ENCODE results near the gene GINS2. TPM values are rescaled to one million over a fixed set of nuclear protein-coding genes. Genes with fewer than 3 reads are reported as not detected.

The GINS2 gene
- total and polyA plus RNA-seq, 11 donors, result 0.15 to 4.2 (median 0.53) TPM; not detected in 1

- DNase-seq (no peak), ATAC-seq (peak in 1 of 4 donors; percentile 0)
- peaks cover 0 to 15% (median 0%) of the 10 kb centered on the region in 9 donors for H3K36me3 ChIP-seq
- whole genome bisulfite sequencing, 4 donors, result 89 to 93% (median 92%) methylated on average over 5 to 26 of the region's 26 CpGs
- H3K4me3 ChIP-seq, result no peak overlapping the region
- intact Hi-C loops (cut with DNase I), result no loop called here
- no peaks in the 10 kb centered on the region for H3K9me3 ChIP-seq
- H3K4me1 ChIP-seq, result peaks cover 0 to 66% (median 24%) of the 10 kb centered on the region in 12 donors
- H3K27me3 ChIP-seq, result no peaks in the 10 kb centered on the region
- H3K27ac ChIP-seq, result peak overlapping the region in 8 of 12 donors; percentile 17 to 77 (median 48)
- TF ChIP-seq POLR2A (IDR thresholded peaks at IDR 0.05), result no peak
- TF ChIP-seq, protein P1, sequence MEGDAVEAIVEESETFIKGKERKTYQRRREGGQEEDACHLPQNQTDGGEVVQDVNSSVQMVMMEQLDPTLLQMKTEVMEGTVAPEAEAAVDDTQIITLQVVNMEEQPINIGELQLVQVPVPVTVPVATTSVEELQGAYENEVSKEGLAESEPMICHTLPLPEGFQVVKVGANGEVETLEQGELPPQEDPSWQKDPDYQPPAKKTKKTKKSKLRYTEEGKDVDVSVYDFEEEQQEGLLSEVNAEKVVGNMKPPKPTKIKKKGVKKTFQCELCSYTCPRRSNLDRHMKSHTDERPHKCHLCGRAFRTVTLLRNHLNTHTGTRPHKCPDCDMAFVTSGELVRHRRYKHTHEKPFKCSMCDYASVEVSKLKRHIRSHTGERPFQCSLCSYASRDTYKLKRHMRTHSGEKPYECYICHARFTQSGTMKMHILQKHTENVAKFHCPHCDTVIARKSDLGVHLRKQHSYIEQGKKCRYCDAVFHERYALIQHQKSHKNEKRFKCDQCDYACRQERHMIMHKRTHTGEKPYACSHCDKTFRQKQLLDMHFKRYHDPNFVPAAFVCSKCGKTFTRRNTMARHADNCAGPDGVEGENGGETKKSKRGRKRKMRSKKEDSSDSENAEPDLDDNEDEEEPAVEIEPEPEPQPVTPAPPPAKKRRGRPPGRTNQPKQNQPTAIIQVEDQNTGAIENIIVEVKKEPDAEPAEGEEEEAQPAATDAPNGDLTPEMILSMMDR (IDR thresholded peaks at IDR 0.05), result no peak
Observed at GRCh38 chr16:85638695-85639409, 49.9 kb downstream of the GINS2 start.

- TF ChIP-seq, protein P1 (IDR thresholded peaks at IDR 0.05), result peak in 1 of 12 donors; percentile 23
- TF ChIP-seq POLR2A (IDR thresholded peaks at IDR 0.05), result no peak
- Histone ChIP-seq H3K4me3 (no peak overlapping the region), H3K27me3 (no peaks in the 10 kb centered on the region), H3K36me3 (peaks cover 0 to 16% (median 0%) of the 10 kb centered on the region in 9 donors), H3K9me3 (no peaks in the 10 kb centered on the region), H3K4me1 (peaks cover 0 to 65% (median 19%) of the 10 kb centered on the region in 12 donors), H3K27ac (peak overlapping the region in 3 of 12 donors; percentile 11 to 77 (median 39))
- 87 to 94% (median 88%) methylated on average over 30 to 37 of the region's 37 CpGs for WGBS, 4 donors
- peak; percentile 16 to 56 (median 34) for ATAC-seq
- DNase-seq, result no peak
- intact Hi-C loops (cut with DNase I), result no loop called here
Observed at GRCh38 chr16:85637808-85638647, 50.7 kb downstream of the GINS2 start.

GRCh38 chr16:85637061-85637807 is 51.5 kb downstream of the GINS2 start:
- Histone ChIP-seq H3K27ac (peak overlapping the region in 2 of 12 donors; percentile 11 to 77), H3K4me3 (no peak overlapping the region), H3K27me3 (no peaks in the 10 kb centered on the region), H3K36me3 (peaks cover 0 to 16% (median 0%) of the 10 kb centered on the region in 9 donors), H3K4me1 (peaks cover 0 to 67% (median 18%) of the 10 kb centered on the region in 12 donors), H3K9me3 (no peaks in the 10 kb centered on the region)
- intact Hi-C loops (cut with DNase I), result no loop called here
- TF ChIP-seq, protein P1 (IDR thresholded peaks at IDR 0.05), result no peak
- TF ChIP-seq POLR2A (IDR thresholded peaks at IDR 0.05), result no peak
- no peak for ATAC-seq
- DNase-seq, result no peak
- 93 to 96% (median 94%) methylated on average over 12 to 36 of the region's 36 CpGs for WGBS, 4 donors
